T-helper 2 cell treated with Interferon-gamma antibody and Interleukin-4, amounts not matched to agents 5 μg/mL and 100 μg/mL, for 36 hours (primary cell): ENCODE results near the gene STK17A.
"Not testable (repeated sequence)": the region's sequence is repeated elsewhere in the genome, so short reads cannot be mapped to it uniquely, and the experiment has no call there.

ENCODE experiments used
- DNase-seq: peaks from one replicate; pipeline ENCODE4 v3.0.0; 2021; ENCODE audit warnings: low spot score
- H3K27ac Mint-ChIP-seq: one replicate; pipeline ENCODE4 v1.8.0; 2021; ENCODE audit warnings: mild to moderate bottlenecking, mixed read lengths
- H3K27me3 Mint-ChIP-seq: one replicate; pipeline ENCODE4 v1.8.0; 2021; ENCODE audit warnings: low read depth, mixed read lengths
- H3K36me3 Mint-ChIP-seq: one replicate; pipeline ENCODE4 v1.8.0; 2021; ENCODE audit warnings: low read depth, mixed read lengths
- H3K4me1 Mint-ChIP-seq: one replicate; pipeline ENCODE4 v1.8.0; 2021; ENCODE audit warnings: low read depth, mixed read lengths
- H3K4me3 Mint-ChIP-seq: one replicate; pipeline ENCODE4 v1.8.0; 2022; ENCODE audit warnings: mild to moderate bottlenecking, moderate library complexity, mixed read lengths
- H3K9me3 Mint-ChIP-seq: one replicate; pipeline ENCODE4 v1.8.0; 2021; ENCODE audit warnings: mixed read lengths

Gene STK17A

DNA sequence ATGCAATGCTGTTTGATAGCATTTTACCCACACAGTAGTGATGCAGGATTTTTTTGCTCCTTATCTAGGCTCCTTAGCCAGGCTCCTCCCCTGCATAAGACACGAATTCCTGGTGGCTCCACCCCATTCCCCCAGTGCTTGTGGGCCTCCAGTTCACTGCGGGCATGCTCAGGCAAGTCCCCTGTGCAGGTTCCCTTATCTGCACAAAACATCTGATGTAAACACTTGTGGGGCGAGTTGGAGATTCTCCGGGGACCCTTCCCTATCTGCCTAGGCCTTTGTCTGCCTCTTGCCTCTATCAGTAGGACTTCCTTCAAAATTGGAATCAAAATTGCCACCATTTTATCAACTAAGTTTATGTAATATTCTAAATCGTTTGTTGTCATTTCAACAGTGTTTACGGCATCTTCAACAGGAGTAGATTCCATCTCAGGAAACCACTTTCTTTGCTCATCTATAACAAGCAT, 5.4 kb upstream of the STK17A start:
- H3K36me3 Mint-ChIP-seq, result no peaks in the 10 kb centered on the region
- DNase-seq, result no peak

DNA sequence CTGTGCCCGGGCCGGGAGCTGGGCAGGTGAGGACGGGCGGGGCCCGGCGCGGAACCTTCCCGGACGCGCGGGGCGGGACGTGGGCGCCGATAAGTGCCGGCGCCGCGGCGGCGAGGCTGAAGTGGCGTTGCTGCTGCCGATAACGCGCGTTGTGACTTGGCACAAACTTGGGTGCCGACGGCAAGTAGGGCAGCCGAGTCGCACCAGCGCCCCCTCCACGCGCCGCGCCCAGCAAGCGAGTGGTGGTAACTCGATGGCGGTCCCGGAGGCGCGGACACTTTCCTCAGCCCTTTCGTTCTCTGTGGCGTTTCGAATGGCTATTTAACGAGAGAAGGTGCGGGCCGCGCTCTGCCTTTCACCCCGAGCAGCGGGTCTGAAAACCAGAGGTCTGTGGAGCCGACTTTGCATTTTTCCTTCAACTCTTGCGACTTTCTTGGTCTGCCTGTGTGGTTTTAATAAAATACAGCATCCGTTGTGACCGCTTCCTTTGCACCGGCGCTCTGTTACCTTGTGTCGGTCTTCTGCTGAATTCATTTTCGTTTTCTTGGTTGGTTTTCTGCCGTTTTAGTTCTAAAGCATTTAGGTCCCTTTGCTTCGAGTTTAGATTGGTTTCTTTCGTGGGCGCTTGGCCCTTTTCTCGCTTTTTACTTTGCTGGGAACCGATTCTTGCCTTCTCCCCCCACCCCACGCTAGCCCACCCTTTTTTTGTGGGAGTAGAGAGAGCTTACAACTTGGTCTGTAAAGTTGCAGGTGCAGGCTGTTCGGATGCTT, 701 bp downstream of the STK17A start:
- Mint-ChIP-seq H3K27me3 (peaks cover 23% of the 10 kb centered on the region), H3K36me3 (peaks cover 16% of the 10 kb centered on the region), H3K4me3 (peak overlapping the region; percentile 98), H3K27ac (peak overlapping the region; percentile 99), H3K9me3 (no peaks in the 10 kb centered on the region), H3K4me1 (peaks cover 31% of the 10 kb centered on the region)
- peak; percentile 64 for DNase-seq

More for the DNA sequence above, 5.4 kb upstream of the STK17A start:
- peak overlapping the region; percentile 60 for H3K27ac Mint-ChIP-seq
- peaks cover 18% of the 10 kb centered on the region for H3K4me1 Mint-ChIP-seq
- H3K4me3 Mint-ChIP-seq, result no peak overlapping the region
- H3K9me3 Mint-ChIP-seq, result no peaks in the 10 kb centered on the region
- peaks cover 24% of the 10 kb centered on the region for H3K27me3 Mint-ChIP-seq

DNA sequence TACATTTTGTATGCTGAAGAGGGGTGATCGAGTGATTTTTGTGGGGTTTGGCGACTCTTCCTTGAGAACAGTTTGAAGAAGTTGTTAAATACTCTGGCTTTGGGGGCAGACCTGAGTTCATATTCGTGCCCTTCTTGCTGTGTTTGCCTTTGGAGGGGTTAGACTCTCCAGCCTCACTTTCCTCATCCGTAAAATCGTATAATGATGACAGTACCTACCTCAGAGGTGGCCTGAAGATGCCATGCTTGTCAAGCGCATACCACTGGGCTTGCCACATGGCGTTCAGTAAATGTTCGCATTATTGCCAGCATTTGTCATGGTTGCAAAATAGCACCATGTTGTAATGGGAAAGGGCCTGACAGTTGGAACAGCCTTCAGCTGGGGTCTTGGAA, 1.3 kb downstream of the STK17A start:
- peak overlapping the region; percentile 98 for H3K4me3 Mint-ChIP-seq
- peak; percentile 20 for DNase-seq
- H3K4me1 Mint-ChIP-seq, result peaks cover 36% of the 10 kb centered on the region
- H3K27ac Mint-ChIP-seq, result peak overlapping the region; percentile 99
- H3K9me3 Mint-ChIP-seq, result no peaks in the 10 kb centered on the region
- H3K27me3 Mint-ChIP-seq, result peaks cover 23% of the 10 kb centered on the region
- peaks cover 19% of the 10 kb centered on the region for H3K36me3 Mint-ChIP-seq

DNA sequence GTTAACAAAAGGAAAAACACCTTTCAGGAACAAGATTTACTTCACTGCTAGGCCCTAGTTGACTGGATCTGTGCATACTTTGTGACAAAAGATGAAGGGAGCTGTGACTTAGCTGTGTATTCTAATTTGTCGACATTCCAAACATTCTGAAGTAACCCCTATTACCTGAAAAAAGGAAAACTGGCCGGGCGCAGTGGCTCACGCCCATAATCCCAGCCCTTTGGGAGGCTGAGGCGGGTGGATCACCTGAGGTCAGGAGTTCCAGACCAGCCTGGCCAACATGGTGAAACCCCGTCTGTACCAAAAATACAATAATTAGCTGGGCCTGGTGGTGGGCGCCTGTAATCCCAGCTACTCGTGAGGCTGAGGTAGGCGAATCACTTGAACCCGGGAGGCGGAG, 1.8 kb downstream of the STK17A start:
- H3K4me3 Mint-ChIP-seq, result peak overlapping the region; percentile 98
- H3K4me1 Mint-ChIP-seq, result peaks cover 40% of the 10 kb centered on the region
- not testable (repeated sequence) for H3K9me3 Mint-ChIP-seq, DNase-seq
- peaks cover 23% of the 10 kb centered on the region for H3K27me3 Mint-ChIP-seq
- H3K36me3 Mint-ChIP-seq, result peaks cover 23% of the 10 kb centered on the region
- peak overlapping the region; percentile 99 for H3K27ac Mint-ChIP-seq

DNA sequence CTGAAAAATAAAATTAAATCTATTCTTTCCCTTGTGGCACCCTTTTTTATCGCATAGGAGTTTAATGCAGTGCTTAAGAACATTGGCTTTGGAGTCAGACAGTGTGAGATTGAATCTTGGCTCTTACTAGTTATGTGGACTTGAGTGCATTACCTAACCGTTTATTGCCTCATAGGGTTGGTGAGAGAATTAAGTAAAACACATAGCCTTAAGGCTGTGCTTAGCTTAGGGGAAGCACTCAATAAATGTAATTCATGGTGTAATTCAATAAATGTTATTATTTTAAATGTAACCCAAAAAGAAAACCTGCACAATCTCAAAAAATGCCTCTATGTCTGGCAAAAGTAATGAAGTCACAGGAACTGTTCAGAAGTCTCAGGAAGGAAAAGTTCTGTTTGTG, 2.7 kb downstream of the STK17A start:
- Mint-ChIP-seq H3K36me3 (peaks cover 28% of the 10 kb centered on the region), H3K27ac (peak overlapping the region; percentile 99), H3K4me3 (peak overlapping the region; percentile 98), H3K27me3 (peaks cover 17% of the 10 kb centered on the region), H3K4me1 (peaks cover 47% of the 10 kb centered on the region), H3K9me3 (no peaks in the 10 kb centered on the region)
- no peak for DNase-seq

DNA sequence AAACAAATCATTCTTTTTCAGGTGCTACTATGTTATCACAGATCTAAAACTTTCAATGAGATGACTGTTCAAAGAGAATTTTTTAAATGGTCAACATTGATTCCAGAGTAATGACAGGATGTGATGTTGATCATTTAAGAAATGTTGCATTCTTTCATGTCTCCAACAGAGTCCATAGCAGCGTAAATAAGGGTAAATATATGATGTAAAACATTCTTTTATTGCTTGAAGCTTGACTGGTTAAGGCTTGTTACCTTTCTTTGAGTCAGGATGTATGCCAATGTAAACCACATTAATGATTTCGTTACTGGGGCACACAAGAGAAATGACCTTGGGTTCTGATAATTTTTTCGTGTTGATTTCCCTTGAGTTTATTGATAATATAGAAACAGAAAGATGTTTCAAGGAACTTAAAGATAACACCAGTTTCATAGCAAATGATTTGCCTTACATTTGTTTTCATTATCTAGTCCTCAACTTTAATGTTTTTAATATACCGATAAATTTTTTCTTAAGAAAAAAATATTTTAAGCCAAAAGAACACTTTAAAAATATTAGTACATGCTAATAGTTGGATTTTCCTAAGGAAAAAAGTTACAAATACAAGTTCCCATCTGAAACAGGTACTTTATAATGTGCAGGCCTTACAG, 3.5 kb downstream of the STK17A start:
- Mint-ChIP-seq H3K27me3 (peaks cover 10% of the 10 kb centered on the region), H3K4me1 (peaks cover 53% of the 10 kb centered on the region), H3K9me3 (no peaks in the 10 kb centered on the region), H3K27ac (peak overlapping the region; percentile 99), H3K4me3 (peak overlapping the region; percentile 98), H3K36me3 (peaks cover 31% of the 10 kb centered on the region)
- no peak for DNase-seq

DNA sequence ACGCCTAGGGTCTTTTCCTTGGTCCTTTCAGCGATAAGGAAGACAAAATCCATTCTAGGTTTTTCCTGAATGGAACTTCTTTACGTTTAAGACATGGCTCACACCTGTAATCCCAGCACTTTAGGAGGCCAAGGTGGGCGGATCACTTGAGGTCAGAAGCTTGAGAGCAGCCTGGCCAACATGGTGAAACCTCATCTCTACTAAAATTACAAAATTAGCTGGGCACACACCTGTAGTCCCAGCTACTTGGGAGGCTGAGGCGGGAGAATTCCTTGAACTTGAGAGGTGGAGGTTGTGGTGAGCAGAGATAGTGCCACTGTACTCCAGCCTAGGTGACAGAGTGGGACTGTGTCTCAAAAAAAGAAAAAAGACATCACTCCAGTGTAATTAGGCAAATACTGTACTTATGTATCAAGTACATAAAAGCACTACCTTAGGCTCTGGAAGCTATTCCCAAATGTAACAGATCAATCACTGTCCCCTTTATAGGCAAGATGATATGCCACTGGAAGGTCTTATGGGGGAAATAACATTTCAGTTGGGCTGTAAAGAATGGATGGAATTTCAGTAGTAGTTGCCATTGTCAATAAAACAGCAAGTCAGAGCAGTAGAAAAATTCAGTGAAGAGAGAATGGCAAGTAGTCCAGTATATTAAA, 5.7 kb downstream of the STK17A start:
- Mint-ChIP-seq H3K36me3 (peaks cover 40% of the 10 kb centered on the region), H3K4me3 (peak overlapping the region; percentile 57), H3K4me1 (peaks cover 62% of the 10 kb centered on the region), H3K9me3 (no peaks in the 10 kb centered on the region), H3K27ac (peak overlapping the region; percentile 9), H3K27me3 (no peaks in the 10 kb centered on the region)
- no peak for DNase-seq

DNA sequence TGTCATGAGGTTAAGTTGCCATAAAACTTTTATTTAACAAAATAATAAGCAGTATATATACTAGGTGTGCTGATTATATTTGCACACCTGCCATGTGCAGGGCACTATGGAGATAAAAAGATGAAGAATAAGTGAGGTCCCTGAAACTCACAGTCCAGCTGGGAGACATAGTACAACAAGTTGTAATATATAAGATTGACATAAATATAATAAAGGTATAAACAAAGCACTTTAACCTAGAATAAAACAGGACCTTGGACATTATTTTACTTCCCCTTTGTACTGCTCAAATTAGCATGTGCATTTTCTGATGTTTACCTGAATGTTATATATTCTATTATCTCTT, 6.2 kb downstream of the STK17A start:
- Mint-ChIP-seq H3K9me3 (no peaks in the 10 kb centered on the region), H3K27ac (no peak overlapping the region), H3K4me1 (peaks cover 66% of the 10 kb centered on the region), H3K36me3 (peaks cover 37% of the 10 kb centered on the region), H3K27me3 (no peaks in the 10 kb centered on the region), H3K4me3 (peak overlapping the region; percentile 33)
- DNase-seq, result no peak

DNA sequence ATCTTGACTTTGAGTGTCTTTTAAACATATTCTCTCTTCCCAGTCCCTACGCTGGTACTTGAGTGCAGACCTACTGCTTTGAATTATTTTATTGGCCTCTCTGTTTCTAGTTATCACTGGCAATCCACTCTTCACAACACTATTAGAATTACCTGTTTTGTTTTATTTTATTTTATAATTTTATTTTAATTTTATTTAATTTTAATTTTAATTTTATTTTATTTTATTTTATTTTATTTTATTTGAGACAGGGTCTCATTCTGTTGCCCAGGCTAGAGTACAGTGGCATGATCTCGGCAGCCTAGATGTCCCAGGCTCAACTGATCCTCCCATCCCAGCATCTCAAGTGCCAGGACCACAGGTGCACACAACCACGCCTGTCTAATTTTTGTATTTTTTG, 6.8 kb downstream of the STK17A start:
- Mint-ChIP-seq H3K9me3 (no peaks in the 10 kb centered on the region), H3K36me3 (peaks cover 36% of the 10 kb centered on the region), H3K27ac (no peak overlapping the region), H3K4me3 (peak overlapping the region; percentile 33), H3K4me1 (peaks cover 72% of the 10 kb centered on the region), H3K27me3 (no peaks in the 10 kb centered on the region)
- DNase-seq, result no peak

DNA sequence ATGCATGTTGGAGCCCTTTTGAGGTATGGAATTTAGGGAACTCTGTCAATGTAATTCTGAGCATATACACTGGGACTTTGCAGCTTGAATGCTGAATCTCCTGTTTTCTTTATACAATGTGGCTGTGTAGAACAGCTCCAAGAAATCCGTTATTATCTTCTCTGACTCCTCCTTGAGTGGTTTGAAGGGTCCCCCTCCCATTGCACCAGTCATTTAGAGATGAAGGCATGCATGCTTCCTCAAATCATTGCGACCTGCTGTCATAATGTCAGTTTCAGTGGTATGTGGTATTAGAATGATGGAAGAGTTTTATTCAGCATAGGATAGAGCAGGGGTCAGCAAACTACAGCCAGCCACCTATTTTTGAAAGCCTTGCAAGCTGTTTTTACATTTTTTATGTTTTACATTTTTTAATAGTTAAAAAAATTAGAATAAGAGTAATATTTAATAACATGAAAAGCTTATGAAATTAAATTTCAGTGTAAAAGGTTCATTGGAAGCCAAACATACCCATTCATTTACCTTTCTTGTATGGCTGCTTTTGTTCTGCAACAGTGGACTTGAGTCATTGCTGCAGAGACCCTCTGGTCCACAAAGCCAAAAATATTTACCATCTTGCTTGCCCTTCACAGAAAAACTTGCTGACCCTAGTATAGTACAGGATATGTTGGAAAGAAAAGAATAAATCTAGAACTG, 8.1 kb downstream of the STK17A start:
- peak overlapping the region; percentile 67 for H3K27ac Mint-ChIP-seq
- H3K36me3 Mint-ChIP-seq, result peaks cover 40% of the 10 kb centered on the region

DNA sequence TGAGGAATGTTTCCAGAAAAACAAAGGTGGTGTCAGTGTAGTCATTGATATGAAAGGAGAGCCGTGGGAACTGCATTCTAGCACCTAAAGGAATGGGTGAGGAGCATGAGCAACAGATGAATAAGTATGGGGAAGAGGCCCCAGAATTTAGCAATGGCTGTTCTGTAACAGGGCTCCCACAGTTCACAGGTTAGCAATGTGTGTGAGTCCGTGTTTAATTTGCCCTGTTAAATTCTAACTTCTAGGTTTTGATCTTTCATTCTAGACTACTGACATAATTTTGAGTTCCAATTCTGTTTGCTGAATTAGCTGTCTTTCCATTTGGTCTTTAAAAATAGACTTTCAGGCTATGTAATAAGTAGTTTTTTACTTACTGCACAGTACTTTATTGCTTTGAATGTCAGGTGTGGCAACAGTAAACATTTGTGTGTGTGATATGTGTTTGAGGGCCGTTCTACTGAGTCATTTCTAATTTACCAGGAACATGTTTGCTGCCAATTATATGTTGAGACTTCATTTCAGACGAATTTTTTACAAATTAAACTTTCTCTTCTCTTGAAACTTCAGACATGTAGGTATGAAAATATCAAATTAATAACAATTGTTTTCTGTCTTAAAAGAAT, 8.8 kb downstream of the STK17A start:
- Mint-ChIP-seq H3K27me3 (no peaks in the 10 kb centered on the region), H3K4me1 (peaks cover 66% of the 10 kb centered on the region), H3K36me3 (peaks cover 44% of the 10 kb centered on the region), H3K27ac (no peak overlapping the region), H3K9me3 (no peaks in the 10 kb centered on the region), H3K4me3 (peak overlapping the region; percentile 54)
- no peak for DNase-seq

More for the DNA sequence above, 8.1 kb downstream of the STK17A start:
- DNase-seq, result peak; percentile 70
- Mint-ChIP-seq H3K4me3 (peak overlapping the region; percentile 54), H3K9me3 (no peaks in the 10 kb centered on the region), H3K27me3 (no peaks in the 10 kb centered on the region), H3K4me1 (peaks cover 70% of the 10 kb centered on the region)

DNA sequence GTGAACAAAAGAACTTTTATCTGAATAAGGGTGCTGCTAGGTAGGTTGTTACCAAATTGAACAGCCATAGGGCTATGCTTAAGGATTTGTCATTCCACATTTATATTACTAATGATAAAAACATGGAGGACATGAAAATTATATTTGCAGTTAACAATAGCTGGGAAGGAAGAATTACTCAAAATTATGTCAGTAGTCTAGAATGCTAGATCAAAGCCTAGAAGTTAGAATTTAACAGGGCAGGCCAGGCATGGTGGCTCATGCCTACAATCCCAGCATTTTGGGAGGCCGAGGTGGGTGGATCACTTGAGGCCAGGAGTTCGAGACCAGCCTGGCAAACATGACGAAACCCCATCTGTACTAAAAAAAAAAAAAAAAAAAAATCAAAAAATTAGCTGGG, 9.4 kb downstream of the STK17A start:
- no peak overlapping the region for H3K27ac Mint-ChIP-seq
- peaks cover 46% of the 10 kb centered on the region for H3K36me3 Mint-ChIP-seq
- no peak overlapping the region for H3K4me3 Mint-ChIP-seq
- H3K27me3 Mint-ChIP-seq, result no peaks in the 10 kb centered on the region
- no peak for DNase-seq
- no peaks in the 10 kb centered on the region for H3K9me3 Mint-ChIP-seq
- H3K4me1 Mint-ChIP-seq, result peaks cover 64% of the 10 kb centered on the region

DNA sequence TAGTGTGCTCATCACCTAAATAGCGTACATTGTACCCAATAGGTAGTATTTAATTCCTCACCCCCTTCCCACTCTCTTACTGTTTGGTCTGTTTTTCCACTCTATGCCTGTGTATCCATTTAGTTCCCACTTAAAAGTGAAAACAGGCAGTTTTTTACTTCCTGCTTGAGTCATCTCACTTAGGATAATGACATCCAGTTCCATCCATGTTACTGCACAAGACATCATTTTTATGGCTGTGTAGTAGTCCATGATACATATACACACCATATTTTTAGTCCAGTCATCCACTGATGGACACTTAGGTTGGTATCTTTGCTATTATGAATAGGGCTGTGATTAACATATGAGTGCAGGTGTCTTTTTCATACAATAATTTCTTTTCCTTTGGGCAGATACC, 10.1 kb downstream of the STK17A start:
- DNase-seq, result no peak
- Mint-ChIP-seq H3K36me3 (peaks cover 46% of the 10 kb centered on the region), H3K27ac (no peak overlapping the region), H3K9me3 (no peaks in the 10 kb centered on the region), H3K27me3 (no peaks in the 10 kb centered on the region), H3K4me1 (peaks cover 63% of the 10 kb centered on the region), H3K4me3 (no peak overlapping the region)
